Activated CD4-positive, alpha-beta T cell treated with anti-CD3 and anti-CD28 coated beads, Interleukin-2, Interleukin-4, amounts not matched to agents 100 ng/mL and 50 ng/mL, durations not matched to agents 16 hours and 8 hours (primary cell): ENCODE measurements around the gene PIK3R3.

ENCODE experiments used
- DNase-seq: peaks from one replicate; pipeline ENCODE4 v3.0.0-alpha.2; 2020; ENCODE audit warnings: low spot score

PIK3R3 gene

GRCh38 chr1:46132529-46133180 lies at the start of gene PIK3R3:
Gene PIK3R3, minus strand, starts transcription at chr1:46132629. Its CDS starts 677 bp downstream, at chr1:46131952.
- peak; percentile 96 for DNase-seq

- DNase-seq = no peak
Observed at GRCh38 chr1:46181343-46182260, 49.2 kb upstream of the PIK3R3 start.

- DNase-seq = no peak
Observed at GRCh38 chr1:46180082-46180616, 47.7 kb upstream of the PIK3R3 start.

GRCh38 chr1:46179138-46180081 lies 47.0 kb upstream of the PIK3R3 start:
- peak; percentile 61 for DNase-seq

GRCh38 chr1:46176211-46176865 lies 43.9 kb upstream of the PIK3R3 start, which contains the start of gene P3R3URF:
Gene P3R3URF, minus strand, starts transcription at chr1:46176488. Its CDS starts 17 bp downstream, at chr1:46176471.
- DNase-seq = no peak

- no peak for DNase-seq
Observed at GRCh38 chr1:46175243-46175642, 42.8 kb upstream of the PIK3R3 start.

- DNase-seq = no peak
Observed at GRCh38 chr1:46174448-46175231, 42.2 kb upstream of the PIK3R3 start, which contains the start of gene TSPAN1. Gene TSPAN1, plus strand, starts transcription at chr1:46175087. Its CDS starts 6,021 bp downstream, at chr1:46181108.

GRCh38 chr1:46173361-46173856 lies 41.0 kb upstream of the PIK3R3 start:
- DNase-seq = no peak

GRCh38 chr1:46172321-46172720 lies 39.9 kb upstream of the PIK3R3 start:
- no peak for DNase-seq

- DNase-seq = no peak
Observed at GRCh38 chr1:46171871-46172270, 39.4 kb upstream of the PIK3R3 start.

GRCh38 chr1:46171351-46171750 lies 38.9 kb upstream of the PIK3R3 start:
- DNase-seq = no peak

GRCh38 chr1:46169811-46170454 lies 37.5 kb upstream of the PIK3R3 start:
- DNase-seq = no peak

- no peak for DNase-seq
Observed at GRCh38 chr1:46168477-46168876, 36.0 kb upstream of the PIK3R3 start.

GRCh38 chr1:46166521-46167462 lies 34.4 kb upstream of the PIK3R3 start:
- no peak for DNase-seq

- DNase-seq = no peak
Observed at GRCh38 chr1:46160212-46160611, 27.8 kb upstream of the PIK3R3 start.

GRCh38 chr1:46159516-46159915 lies 27.1 kb upstream of the PIK3R3 start:
- DNase-seq = no peak

GRCh38 chr1:46158312-46159281 lies 26.2 kb upstream of the PIK3R3 start:
- DNase-seq = no peak
